ENCODE data around the gene PPP6R3. TPM values are rescaled to one million over a fixed set of nuclear protein-coding genes. Genes with fewer than 3 reads are reported as not detected.
A peak's percentile ranks its signal among the peaks of the same experiment; 100 is the strongest.

The PPP6R3 gene
- total and polyA plus RNA-seq, 2 of the 8 experiments (the other 6 are each of a cell fraction or from before 2014, with no cell fraction given): 44.6 to 150 TPM

GRCh38 chr11:68498903-68499883 is 38.6 kb downstream of the PPP6R3 start:
- ChIA-PET POLR2A (ENCODE audit: partially characterized antibody) (interaction anchor here (1.2 to 1.6 kb wide), 2 partner anchors 16 to 38 kb away, joined by 5 read pairs; no protein-coding TSS in a partner anchor), CTCF (ENCODE audit: partially characterized antibody) (interaction anchor here (0.8 to 1.2 kb wide), 2 partner anchors 12 to 29 kb away, joined by 4 read pairs; no protein-coding TSS in a partner anchor)
- Histone ChIP-seq H2BK120ac (replicated peaks; ENCODE audit: low read depth, low read length) (no peak overlapping the region), H3K4me2 (ENCODE audit: insufficient read depth in 1 of 2, low read depth in 2 of 2, low read length in 2 of 2) (no peak overlapping the region; a peak in 1 of 4 replicates), H3K27me3 (replicated peaks in 1 of 4; ENCODE audit: control insufficient read depth in 3 of 4, extremely low read depth in 1 of 4, insufficient read depth in 3 of 4, low read length in 3 of 4) (no peaks in the 10 kb centered on the region), H4K5ac (ENCODE audit: insufficient read length, low read depth, low read length) (no peak overlapping the region), H2BK15ac (ENCODE audit: low read length) (no peak overlapping the region), H4K8ac (ENCODE audit: extremely low read depth, insufficient read depth, low read length) (no peak overlapping the region), H3K14ac (ENCODE audit: insufficient read length) (no peak overlapping the region), H3K4me3 (ENCODE audit: extremely low read depth in 1 of 4, insufficient read depth in 2 of 4, low read depth in 3 of 4, low read length in 4 of 4) (no peak overlapping the region), H2BK12ac (ENCODE audit: low read depth, low read length) (no peak overlapping the region), H2AK5ac (ENCODE audit: low read depth, low read length) (no peak overlapping the region), H4K91ac (replicated peaks; ENCODE audit: insufficient read length, low read length) (no peak overlapping the region), H3K4ac (replicated peaks; ENCODE audit: insufficient read length, low read depth, low read length) (no peak overlapping the region), H3K4me1 (replicated peaks in 1 of 4; ENCODE audit: control insufficient read depth in 3 of 4, insufficient read depth in 4 of 4, low read length in 3 of 4) (peaks cover 0 to 6% (median 2%) of the 10 kb centered on the region in 4 experiments; a peak in 3 of 7 replicates), H3K79me2 (ENCODE audit: control insufficient read depth in 1 of 2, insufficient read depth in 2 of 2, low read length in 2 of 2) (peaks cover 39 to 97% of the 10 kb centered on the region in 2 experiments), H3K18ac (ENCODE audit: extremely low read depth, low read length) (no peak overlapping the region), H2BK20ac (ENCODE audit: low read length) (no peak overlapping the region), H3K36me3 (ENCODE audit: control insufficient read depth in 2 of 4, insufficient read depth in 4 of 4, low read length in 3 of 4) (no peaks in the 10 kb centered on the region), H3K9me3 (ENCODE audit: insufficient read depth in 2 of 2, low read depth in 1 of 2, low read length in 1 of 2) (no peaks in the 10 kb centered on the region), H3K9ac (replicated peaks in 1 of 4; ENCODE audit: extremely low read depth in 1 of 4, low read depth in 3 of 4, low read length in 3 of 4) (no peak overlapping the region), H2BK5ac (ENCODE audit: low read depth, low read length) (no peak overlapping the region; the same call in 1 of the 2 replicates), H3K79me1 (ENCODE audit: low read depth, low read length) (peaks cover 4% of the 10 kb centered on the region; the same call in 1 of the 2 replicates), H3K27ac (ENCODE audit: low read depth, low read length) (0 out of 2 replicates have a peak overlapping the region, but pooled peaks have one; percentile 12), H3K23me2 (ENCODE audit: low read depth, low read length) (no peaks in the 10 kb centered on the region), H3K56ac (replicated peaks; ENCODE audit: insufficient read length, low read depth, low read length) (no peak overlapping the region), H2AFZ (ENCODE audit: low read length) (no peak overlapping the region), H3K23ac (ENCODE audit: insufficient read length) (no peak overlapping the region), H4K20me1 (replicated peaks in 1 of 2; ENCODE audit: control insufficient read depth in 1 of 2, insufficient read depth in 2 of 2, low read length in 2 of 2) (peaks cover 31 to 33% of the 10 kb centered on the region in 2 experiments)
- WGBS, 2 experiments (ENCODE audit: extremely low coverage in 1 of 2, insufficient coverage in 1 of 2, insufficient read length in 1 of 2, insufficient replicate concordance in 2 of 2, low coverage in 1 of 2, low lambda C conversion rate in 2 of 2, missing lambda C conversion rate in 1 of 2): 83% methylated on average over 11 of the region's 11 CpGs; no CpG with 5 or more reads in 1 of the 2 experiments
- FAIRE-seq (no peak), DNase-seq (ENCODE audit: low read depth in 1 of 2, low spot score in 2 of 2) (no peak)
- TF ChIP-seq ATF2 (IDR thresholded peaks at IDR 0.05; ENCODE audit: low read length): no peak
- no peak for TF ChIP-seq GTF2F1 (IDR thresholded peaks at IDR 0.05; ENCODE audit: borderline replicate concordance, low read depth, low read length)
- TF ChIP-seq TEAD4 (IDR thresholded peaks at IDR 0.05; ENCODE audit: low read depth, low read length): no peak
- no peak for TF ChIP-seq TCF12 (IDR thresholded peaks at IDR 0.05; ENCODE audit: low read depth, low read length)
- no peak for TF ChIP-seq RNF2 (IDR thresholded peaks at IDR 0.05; ENCODE audit: borderline replicate concordance, low read depth, low read length, missing control alignments, poor library complexity, severe bottlenecking)
- no peak for TF ChIP-seq GABPA (IDR thresholded peaks at IDR 0.05; ENCODE audit: borderline replicate concordance, insufficient read depth, low read length)
- TF ChIP-seq SRF (IDR thresholded peaks at IDR 0.05; ENCODE audit: low read depth, low read length): no peak
- no peak for TF ChIP-seq RXRA (IDR thresholded peaks at IDR 0.05; ENCODE audit: insufficient read depth, low read depth, low read length)
- no peak for TF ChIP-seq POLR2A (IDR thresholded peaks at IDR 0.05; ENCODE audit: control extremely low read depth in 1 of 2, low read depth in 2 of 2, low read length in 2 of 2)
